Breast epithelium (tissue), 4 donors: Measurements from ENCODE around the gene TRIOBP. TPM values are rescaled to one million over a fixed set of nuclear protein-coding genes. Genes with fewer than 3 reads are reported as not detected.

Experiments used
- DNase-seq, 2 donors: peaks; one replicate each; pipeline ENCODE4 v3.0.0-alpha.2; 2019; ENCODE audit warnings: low spot score in 2 of 2
- H3K27ac ChIP-seq, 2 donors: fragments of 200-600 bp; sonication (generic) in 1 of 2; one replicate each; pipeline ENCODE4 v1.5.1; 2016 to 2019; ENCODE audit warnings: mild to moderate bottlenecking in 1 of 2
- H3K27me3 ChIP-seq, 2 donors: fragments of 200-600 bp; sonication (generic) in 1 of 2; one replicate each; pipeline versions ENCODE4 v1.5.1 to v1.6.0; 2017 to 2019; ENCODE audit warnings: control low read depth in 1 of 2, mild to moderate bottlenecking in 1 of 2
- H3K36me3 ChIP-seq: fragments of 200-600 bp; one replicate; pipeline ENCODE4 v1.5.1; 2019
- H3K4me1 ChIP-seq, 2 donors: fragments of 200-600 bp; sonication (generic); one replicate each; pipeline ENCODE4 v1.5.1; 2016 to 2019; ENCODE audit warnings: control low read depth in 1 of 2
- H3K4me3 ChIP-seq, 3 donors: fragments of 200-600 bp; sonication (generic); 1 replicate in 2 of 3; 2 replicates in 1 of 3; pipeline ENCODE4 v1.5.1; 2016 to 2019; ENCODE audit warnings: mild to moderate bottlenecking in 3 of 3, moderate library complexity in 2 of 3
- H3K9me3 ChIP-seq, 2 donors: fragments of 200-600 bp; sonication (generic) in 1 of 2; one replicate each; pipeline ENCODE4 v1.5.1; 2016 to 2019; ENCODE audit warnings: control low read depth in 1 of 2
- POLR2A ChIP-seq: fragments of 450-650 bp; IDR thresholded peaks from one replicate; pipeline ENCODE4 v1.6.1; 2016; ENCODE audit warnings: antibody characterized with exemption, mild to moderate bottlenecking, moderate library complexity
- POLR2AphosphoS5 ChIP-seq, 3 donors: sonication (generic); formaldehyde crosslinking; IDR thresholded peaks; one replicate each; pipeline ENCODE4 v1.6.1; 2017; ENCODE audit warnings: antibody characterized with exemption in 3 of 3
- intact Hi-C: fragments of 100-400 bp; cut with DNase I; formaldehyde crosslinking; loops from one replicate; pipeline ENCODE4 v1.15.1; 2023; ENCODE audit warnings: low total_unique reads
- total RNA-seq, 3 donors: library from RNA; depleted of rRNA; stranded (reverse); fragments of >200 nt; gene quantifications; one replicate each; pipeline ENCODE4 v1.1.0, GENCODE V29; 2016
- TF ChIP-seq, protein P1 (sequence below), 3 donors: fragments of 450-650 bp; IDR thresholded peaks; one replicate each; pipeline ENCODE4 v1.5.1; 2016 to 2017; ENCODE audit warnings: antibody characterized with exemption in 3 of 3, mild to moderate bottlenecking in 3 of 3, moderate library complexity in 3 of 3

The TRIOBP gene
- total RNA-seq, 3 donors from 2014 or later, result 78.3 to 95.0 (median 88.3) TPM

DNA sequence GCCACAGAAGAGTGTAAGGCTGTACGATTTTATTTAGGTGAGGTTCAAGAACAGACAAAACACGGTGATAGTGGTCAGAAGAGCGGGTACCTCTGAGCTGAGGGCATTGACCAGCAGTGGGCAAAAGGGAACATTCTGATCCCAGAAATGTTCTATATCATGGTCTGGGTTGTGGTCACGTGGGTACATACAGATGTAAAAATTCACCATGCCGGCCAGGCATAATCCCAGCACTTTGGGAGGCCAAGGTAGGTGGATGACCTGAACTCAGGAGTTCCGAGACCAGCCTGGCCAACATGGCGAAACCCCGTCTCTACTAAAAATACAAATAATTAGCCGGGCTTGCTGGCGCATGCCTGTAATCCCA, 79.8 kb downstream of the TRIOBP start:
- H3K36me3 ChIP-seq, result peaks cover 5% of the 10 kb centered on the region
- peak overlapping the region in 1 of 3 donors; percentile 34 for H3K4me3 ChIP-seq
- peak overlapping the region; percentile 91 to 95 for H3K27ac ChIP-seq
- no peaks in the 10 kb centered on the region for H3K27me3 ChIP-seq
- H3K9me3 ChIP-seq, result no peaks in the 10 kb centered on the region
- DNase-seq, result no peak
- intact Hi-C loops, result no loop called here
- H3K4me1 ChIP-seq, result peaks cover 7 to 9% of the 10 kb centered on the region in 2 donors
- no peak for TF ChIP-seq POLR2AphosphoS5 (IDR thresholded peaks at IDR 0.05)

DNA sequence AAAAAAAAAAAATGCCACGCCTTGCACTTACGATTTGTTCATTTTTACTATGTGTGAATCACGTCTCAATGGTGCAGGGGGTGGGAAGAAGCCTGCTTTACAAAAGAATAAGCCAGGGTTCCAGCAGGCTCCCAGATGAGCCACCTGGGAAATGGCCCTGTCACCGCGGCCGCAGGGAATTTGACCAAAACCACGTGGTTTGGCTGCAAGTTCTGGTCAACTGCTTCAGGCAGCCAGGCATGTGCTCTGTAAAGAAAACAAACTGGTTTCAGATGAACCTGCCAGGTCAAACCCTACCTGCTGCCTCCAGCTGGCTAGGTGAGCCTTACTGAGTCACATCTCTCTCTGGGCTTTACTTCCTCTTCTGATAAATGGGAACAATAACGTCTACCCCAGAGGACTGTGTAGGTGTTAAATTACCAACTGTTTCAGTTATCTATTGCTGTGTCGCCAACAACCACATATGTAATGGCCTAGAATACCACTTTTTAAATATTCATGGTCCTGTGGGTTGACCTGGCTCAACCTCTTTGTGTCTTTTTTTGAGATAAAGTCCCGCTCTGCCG, 80.4 kb downstream of the TRIOBP start:
- TF ChIP-seq POLR2A, result no peak
- TF ChIP-seq POLR2AphosphoS5 (IDR thresholded peaks at IDR 0.05), result peak; percentile 37 to 82 (median 47)
- intact Hi-C loops, result no loop called here
- no peaks in the 10 kb centered on the region for H3K9me3 ChIP-seq
- peak; percentile 93 to 94 for DNase-seq
- H3K27me3 ChIP-seq, result no peaks in the 10 kb centered on the region
- peaks cover 5% of the 10 kb centered on the region for H3K36me3 ChIP-seq
- peak overlapping the region; percentile 91 to 95 for H3K27ac ChIP-seq
- H3K4me1 ChIP-seq, result peaks cover 7 to 10% of the 10 kb centered on the region in 2 donors
- H3K4me3 ChIP-seq, result peak overlapping the region in 1 of 3 donors; percentile 34

DNA sequence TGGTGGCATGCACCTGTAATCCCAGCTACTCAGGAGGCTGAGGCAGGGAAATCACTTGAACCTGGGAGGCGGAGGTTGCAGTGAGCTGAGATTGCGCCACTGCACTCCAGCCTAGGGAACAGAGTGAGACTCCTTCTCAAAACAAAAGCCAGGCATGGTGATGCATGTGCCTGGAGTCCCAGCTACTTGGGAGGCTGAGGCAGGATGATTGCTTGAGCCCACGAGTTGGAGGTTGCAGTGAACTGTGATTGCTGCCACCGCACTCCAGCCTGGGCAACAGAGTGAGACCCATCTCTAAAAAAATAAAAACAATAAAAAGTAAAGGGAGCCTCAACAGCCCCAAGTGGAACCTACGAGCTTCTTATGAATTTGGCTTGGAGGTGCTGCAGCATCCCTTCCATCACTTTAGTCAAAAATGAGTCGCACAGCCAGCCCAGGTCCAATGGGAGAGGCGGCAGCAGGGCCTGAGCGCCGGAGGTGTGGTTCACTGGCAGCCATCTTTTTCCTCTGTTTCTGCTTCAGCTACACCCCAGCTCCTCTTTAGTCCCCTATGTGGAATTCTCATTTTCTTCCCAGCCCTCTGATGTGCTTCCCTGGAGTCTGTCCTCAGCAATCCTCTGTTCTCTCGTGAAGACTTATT, 81.6 kb downstream of the TRIOBP start:
- no peak for DNase-seq
- Histone ChIP-seq H3K27me3 (no peaks in the 10 kb centered on the region), H3K27ac (no peak overlapping the region), H3K36me3 (no peaks in the 10 kb centered on the region), H3K9me3 (no peaks in the 10 kb centered on the region), H3K4me3 (no peak overlapping the region), H3K4me1 (peaks cover 7 to 10% of the 10 kb centered on the region in 2 donors)
- TF ChIP-seq POLR2AphosphoS5 (IDR thresholded peaks at IDR 0.05) (no peak), POLR2A (no peak)
- TF ChIP-seq, protein P1, sequence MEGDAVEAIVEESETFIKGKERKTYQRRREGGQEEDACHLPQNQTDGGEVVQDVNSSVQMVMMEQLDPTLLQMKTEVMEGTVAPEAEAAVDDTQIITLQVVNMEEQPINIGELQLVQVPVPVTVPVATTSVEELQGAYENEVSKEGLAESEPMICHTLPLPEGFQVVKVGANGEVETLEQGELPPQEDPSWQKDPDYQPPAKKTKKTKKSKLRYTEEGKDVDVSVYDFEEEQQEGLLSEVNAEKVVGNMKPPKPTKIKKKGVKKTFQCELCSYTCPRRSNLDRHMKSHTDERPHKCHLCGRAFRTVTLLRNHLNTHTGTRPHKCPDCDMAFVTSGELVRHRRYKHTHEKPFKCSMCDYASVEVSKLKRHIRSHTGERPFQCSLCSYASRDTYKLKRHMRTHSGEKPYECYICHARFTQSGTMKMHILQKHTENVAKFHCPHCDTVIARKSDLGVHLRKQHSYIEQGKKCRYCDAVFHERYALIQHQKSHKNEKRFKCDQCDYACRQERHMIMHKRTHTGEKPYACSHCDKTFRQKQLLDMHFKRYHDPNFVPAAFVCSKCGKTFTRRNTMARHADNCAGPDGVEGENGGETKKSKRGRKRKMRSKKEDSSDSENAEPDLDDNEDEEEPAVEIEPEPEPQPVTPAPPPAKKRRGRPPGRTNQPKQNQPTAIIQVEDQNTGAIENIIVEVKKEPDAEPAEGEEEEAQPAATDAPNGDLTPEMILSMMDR (IDR thresholded peaks at IDR 0.05), result no peak
- intact Hi-C loops, result no loop called here

DNA sequence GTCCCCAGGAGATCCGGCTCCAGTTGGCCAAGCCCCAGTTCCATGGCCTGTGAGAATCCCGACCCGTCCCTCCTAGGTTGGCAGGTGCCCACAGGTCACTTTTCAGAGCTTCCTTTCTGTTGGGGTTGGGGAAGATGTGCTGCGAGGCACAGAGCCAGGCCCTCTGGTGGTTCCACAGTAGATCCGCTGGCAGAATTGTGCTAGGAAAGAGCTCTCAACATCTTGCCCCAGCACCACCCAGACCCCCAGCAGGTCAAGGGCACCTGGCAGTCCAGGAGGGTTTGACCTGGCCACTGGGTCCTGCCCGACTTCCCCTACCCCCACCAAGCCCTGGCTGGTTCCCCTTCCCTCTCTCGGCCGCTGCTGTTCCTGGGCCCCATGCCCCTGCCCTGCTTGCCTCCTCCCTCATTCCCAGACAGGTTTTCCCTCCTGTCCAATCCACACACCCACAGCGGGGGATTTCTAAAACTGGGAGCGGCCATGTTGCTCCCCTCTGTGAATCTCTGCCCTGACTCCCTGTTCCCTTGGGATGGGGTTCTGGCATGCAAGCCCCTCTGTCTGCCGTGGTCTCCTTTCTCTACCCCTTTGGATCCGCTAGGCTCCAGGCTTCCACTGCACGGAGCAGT, 84.7 kb downstream of the TRIOBP start:
- DNase-seq, result peak; percentile 55 to 81
- Histone ChIP-seq H3K36me3 (no peaks in the 10 kb centered on the region), H3K27ac (peak overlapping the region; percentile 58 to 63), H3K4me3 (no peak overlapping the region), H3K4me1 (peaks cover 10% of the 10 kb centered on the region in 2 donors), H3K27me3 (no peaks in the 10 kb centered on the region), H3K9me3 (no peaks in the 10 kb centered on the region)
- intact Hi-C loops, result no loop called here
- TF ChIP-seq, protein P1 (IDR thresholded peaks at IDR 0.05), result peak in 2 of 3 donors; percentile 44 to 59
- no peak for TF ChIP-seq POLR2A
- TF ChIP-seq POLR2AphosphoS5 (IDR thresholded peaks at IDR 0.05), result no peak

DNA sequence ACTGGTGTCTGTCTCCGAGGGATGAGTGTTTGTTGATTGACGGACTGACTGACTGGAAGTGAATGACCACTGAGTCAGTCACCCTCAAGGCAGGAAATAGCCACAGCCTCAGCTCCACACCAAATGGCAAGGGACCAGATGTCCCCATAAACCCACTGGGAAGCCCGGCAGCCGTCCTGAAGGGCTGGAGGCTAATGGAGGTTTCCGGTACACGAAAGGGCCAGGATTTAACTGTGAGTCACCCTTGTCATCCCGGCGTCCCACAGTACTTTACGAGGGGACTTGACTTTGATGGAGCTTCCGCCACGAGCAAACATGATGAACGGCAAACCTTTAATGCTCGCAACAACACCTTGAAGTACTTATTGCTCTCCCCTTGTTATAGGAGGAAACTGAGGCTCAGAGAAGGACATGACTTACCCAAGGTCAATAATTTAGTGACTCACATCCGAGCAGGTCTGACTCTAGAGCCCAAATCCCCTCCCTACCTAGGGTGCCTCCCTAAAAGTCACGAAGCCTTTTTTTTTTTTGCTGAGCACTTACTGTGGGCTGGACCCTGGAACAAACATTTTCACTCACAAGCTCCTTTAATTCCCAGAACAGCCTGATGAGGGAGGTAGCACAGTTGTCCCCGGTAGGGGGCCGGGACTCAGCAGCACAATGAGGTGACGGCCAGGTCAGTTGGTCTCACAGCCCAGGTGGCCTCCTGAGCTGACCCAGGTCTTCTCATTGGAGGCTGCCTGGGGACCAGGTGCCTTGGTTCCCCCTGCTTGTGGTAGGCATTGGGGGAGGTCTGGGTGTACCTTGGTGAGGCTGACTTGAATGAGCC, 85.7 kb downstream of the TRIOBP start:
- Histone ChIP-seq H3K4me3 (no peak overlapping the region), H3K9me3 (no peaks in the 10 kb centered on the region), H3K36me3 (no peaks in the 10 kb centered on the region), H3K4me1 (peaks cover 6 to 7% of the 10 kb centered on the region in 2 donors), H3K27ac (no peak overlapping the region), H3K27me3 (no peaks in the 10 kb centered on the region)
- intact Hi-C loops, result no loop called here
- DNase-seq, result no peak
- TF ChIP-seq POLR2A (no peak), POLR2AphosphoS5 (IDR thresholded peaks at IDR 0.05) (no peak)
- TF ChIP-seq, protein P1 (IDR thresholded peaks at IDR 0.05), result no peak
